Left renal cortex interstitium (tissue), 4 donors: ENCODE results near the gene MAP3K6. TPM values are rescaled to one million over a fixed set of nuclear protein-coding genes. Genes with fewer than 3 reads are reported as not detected.

Experiments used
- DNase-seq, 4 donors: peaks; one replicate each; pipeline ENCODE4 v3.0.0-alpha.2; 2013; ENCODE audit warnings: low read depth in 4 of 4, low spot score in 2 of 4, missing footprints in 1 of 4
- polyA plus RNA-seq, 4 donors: library from polyadenylated mRNA; unstranded; fragments of 120-200 nt; gene quantifications; one replicate each; pipeline ENCODE4 v1.2.1, GENCODE V29; 2013; ENCODE audit not compliant: insufficient read length in 4 of 4

The MAP3K6 gene
- polyA plus RNA-seq, 4 donors, result 5.5 to 11.3 (median 9.4) TPM

- DNase-seq, result no peak
Observed at GRCh38 chr1:27307874-27308598, 58.7 kb downstream of the MAP3K6 start.

- DNase-seq, result no peak
Observed at GRCh38 chr1:27306892-27307761, 59.6 kb downstream of the MAP3K6 start.

- DNase-seq, result no peak
Observed at GRCh38 chr1:27306071-27306470, 60.7 kb downstream of the MAP3K6 start.

Other genes starting within 250 kb of the MAP3K6 start
- 10 to 100 TPM; 22.3 to 34.0 (median 23.3) TPM for gene SLC9A1, start 211.8 kb downstream of the MAP3K6 start, polyA plus RNA-seq
- 10 to 100 TPM; 38.5 to 56.0 (median 46.7) TPM for gene WDTC1, start 132.3 kb downstream of the MAP3K6 start, polyA plus RNA-seq
- 10 to 100 TPM; 38.1 to 48.5 (median 41.4) TPM for gene TMEM222, start 44.8 kb downstream of the MAP3K6 start, polyA plus RNA-seq
- 10 to 100 TPM in 3 of 4 donors, 1 to 10 TPM in 1; 8.3 to 16.4 (median 12.1) TPM for gene SYTL1, start 24.9 kb downstream of the MAP3K6 start, polyA plus RNA-seq
- 1 to 10 TPM; 1.4 to 3.1 (median 2.4) TPM for gene FCN3, start 7.9 kb upstream of the MAP3K6 start, polyA plus RNA-seq
- gene CD164L2, start 16.4 kb upstream of the MAP3K6 start, polyA plus RNA-seq, result under 1 TPM; 0.08 to 0.68 (median 0.45) TPM
- gene GPR3, start 25.7 kb upstream of the MAP3K6 start, polyA plus RNA-seq, result 1 to 10 TPM in 2 of 4 donors, under 1 TPM in 2; 0.88 to 1.2 (median 1.0) TPM
- gene WASF2, start 123.2 kb upstream of the MAP3K6 start, polyA plus RNA-seq, result 100 to 1,000 TPM; 116 to 135 (median 124) TPM
- 10 to 100 TPM; 31.6 to 67.5 (median 48.5) TPM for gene AHDC1, start 237.2 kb upstream of the MAP3K6 start, polyA plus RNA-seq